Neutrophil (primary cell): Measurements from ENCODE around the gene PIK3CD.

ENCODE experiments used
- H3K27ac ChIP-seq: fragments of 200-600 bp; sonication (generic); 2 replicates; pipeline ENCODE4 v1.5.1; 2016; ENCODE audit warnings: mild to moderate bottlenecking, moderate library complexity
- H3K27me3 ChIP-seq: fragments of 200-600 bp; sonication (generic); 2 replicates; pipeline ENCODE4 v1.6.0; 2016; ENCODE audit warnings: mild to moderate bottlenecking
- H3K36me3 ChIP-seq: fragments of 200-600 bp; sonication (generic); 2 replicates; pipeline ENCODE4 v1.5.1; 2017
- H3K4me1 ChIP-seq, 2 experiments: fragments of 200-600 bp in 1 of 2; sonication (generic) in 1 of 2; 1 replicate in 1 of 2; 2 replicates in 1 of 2; pipeline versions ENCODE4 v1.5.1 to v1.6.1; 2013 to 2016; ENCODE audit warnings: low read depth in 1 of 2, low read length in 1 of 2, mild to moderate bottlenecking in 1 of 2, moderate library complexity in 1 of 2; ENCODE audit not compliant: control insufficient read depth in 1 of 2, insufficient read depth in 1 of 2
- H3K4me3 ChIP-seq, 2 experiments: fragments of 200-600 bp in 1 of 2; sonication (generic) in 1 of 2; 1 replicate in 1 of 2; 2 replicates in 1 of 2; pipeline ENCODE4 v1.5.1; 2013 to 2016; ENCODE audit warnings: low read depth in 1 of 2, low read length in 1 of 2, mild to moderate bottlenecking in 1 of 2, moderate library complexity in 1 of 2
- H3K9me3 ChIP-seq: fragments of 200-600 bp; sonication (generic); 2 replicates; pipeline ENCODE4 v1.5.1; 2016
- TF ChIP-seq, protein P1 (sequence below): fragments of 200-600 bp; sonication (generic); IDR thresholded peaks from 2 replicates; pipeline ENCODE4 v1.5.1; 2016; ENCODE audit warnings: antibody characterized with exemption

The PIK3CD gene

DNA sequence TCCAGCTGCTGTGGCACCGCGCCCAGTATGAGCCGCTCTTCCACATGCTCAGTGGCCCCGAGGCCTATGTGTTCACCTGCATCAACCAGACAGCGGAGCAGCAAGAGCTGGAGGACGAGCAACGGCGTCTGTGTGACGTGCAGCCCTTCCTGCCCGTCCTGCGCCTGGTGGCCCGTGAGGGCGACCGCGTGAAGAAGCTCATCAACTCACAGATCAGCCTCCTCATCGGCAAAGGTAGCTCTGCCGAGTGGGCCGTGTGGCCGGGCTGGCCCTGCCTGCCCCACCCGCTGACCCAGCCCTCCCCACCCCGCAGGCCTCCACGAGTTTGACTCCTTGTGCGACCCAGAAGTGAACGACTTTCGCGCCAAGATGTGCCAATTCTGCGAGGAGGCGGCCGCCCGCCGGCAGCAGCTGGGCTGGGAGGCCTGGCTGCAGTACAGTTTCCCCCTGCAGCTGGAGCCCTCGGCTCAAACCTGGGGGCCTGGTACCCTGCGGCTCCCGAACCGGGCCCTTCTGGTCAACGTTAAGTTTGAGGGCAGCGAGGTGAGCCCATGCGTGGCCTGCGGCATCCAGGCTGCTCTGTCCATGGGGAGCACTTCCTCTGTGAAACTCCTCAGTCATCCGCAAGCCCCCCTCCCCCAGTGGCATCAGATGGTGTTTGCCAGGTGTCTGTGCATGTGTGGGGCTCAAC is 64.2 kb downstream of the PIK3CD start:
- Histone ChIP-seq H3K4me3 (no peak overlapping the region), H3K27me3 (no peaks in the 10 kb centered on the region), H3K9me3 (no peaks in the 10 kb centered on the region), H3K4me1 (peaks cover 6 to 19% of the 10 kb centered on the region in 2 experiments), H3K27ac (no peak overlapping the region), H3K36me3 (peaks cover 100% of the 10 kb centered on the region)
- TF ChIP-seq, protein P1, sequence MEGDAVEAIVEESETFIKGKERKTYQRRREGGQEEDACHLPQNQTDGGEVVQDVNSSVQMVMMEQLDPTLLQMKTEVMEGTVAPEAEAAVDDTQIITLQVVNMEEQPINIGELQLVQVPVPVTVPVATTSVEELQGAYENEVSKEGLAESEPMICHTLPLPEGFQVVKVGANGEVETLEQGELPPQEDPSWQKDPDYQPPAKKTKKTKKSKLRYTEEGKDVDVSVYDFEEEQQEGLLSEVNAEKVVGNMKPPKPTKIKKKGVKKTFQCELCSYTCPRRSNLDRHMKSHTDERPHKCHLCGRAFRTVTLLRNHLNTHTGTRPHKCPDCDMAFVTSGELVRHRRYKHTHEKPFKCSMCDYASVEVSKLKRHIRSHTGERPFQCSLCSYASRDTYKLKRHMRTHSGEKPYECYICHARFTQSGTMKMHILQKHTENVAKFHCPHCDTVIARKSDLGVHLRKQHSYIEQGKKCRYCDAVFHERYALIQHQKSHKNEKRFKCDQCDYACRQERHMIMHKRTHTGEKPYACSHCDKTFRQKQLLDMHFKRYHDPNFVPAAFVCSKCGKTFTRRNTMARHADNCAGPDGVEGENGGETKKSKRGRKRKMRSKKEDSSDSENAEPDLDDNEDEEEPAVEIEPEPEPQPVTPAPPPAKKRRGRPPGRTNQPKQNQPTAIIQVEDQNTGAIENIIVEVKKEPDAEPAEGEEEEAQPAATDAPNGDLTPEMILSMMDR, result no peak

DNA sequence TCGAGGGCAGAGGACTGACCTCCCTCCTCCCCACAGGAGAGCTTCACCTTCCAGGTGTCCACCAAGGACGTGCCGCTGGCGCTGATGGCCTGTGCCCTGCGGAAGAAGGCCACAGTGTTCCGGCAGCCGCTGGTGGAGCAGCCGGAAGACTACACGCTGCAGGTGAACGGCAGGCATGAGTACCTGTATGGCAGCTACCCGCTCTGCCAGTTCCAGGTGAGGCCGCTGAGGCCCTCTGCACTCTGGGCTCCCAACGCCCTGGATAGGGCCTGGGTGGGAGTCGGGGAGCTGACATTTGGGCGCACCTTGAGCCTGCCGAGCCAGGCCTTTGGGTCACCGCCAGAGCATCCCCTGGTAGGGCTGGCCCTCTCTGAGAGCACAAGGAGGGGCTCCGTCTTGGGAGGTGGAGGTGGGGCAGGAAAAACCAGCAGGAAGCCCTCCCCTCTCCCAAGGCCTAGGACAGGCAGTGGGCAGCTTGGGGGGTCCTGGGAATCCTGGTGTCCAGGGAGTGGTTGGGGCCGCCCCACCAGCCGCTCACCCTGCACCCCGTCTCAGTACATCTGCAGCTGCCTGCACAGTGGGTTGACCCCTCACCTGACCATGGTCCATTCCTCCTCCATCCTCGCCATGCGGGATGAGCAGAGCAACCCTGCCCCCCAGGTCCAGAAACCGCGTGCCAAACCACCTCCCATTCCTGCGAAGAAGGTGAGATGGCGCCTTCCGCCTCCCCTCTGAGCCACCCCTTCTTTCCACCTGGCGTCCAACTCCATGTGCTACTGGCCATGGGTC is 65.1 kb downstream of the PIK3CD start:
- H3K27ac ChIP-seq, result peak overlapping the region; percentile 81

DNA sequence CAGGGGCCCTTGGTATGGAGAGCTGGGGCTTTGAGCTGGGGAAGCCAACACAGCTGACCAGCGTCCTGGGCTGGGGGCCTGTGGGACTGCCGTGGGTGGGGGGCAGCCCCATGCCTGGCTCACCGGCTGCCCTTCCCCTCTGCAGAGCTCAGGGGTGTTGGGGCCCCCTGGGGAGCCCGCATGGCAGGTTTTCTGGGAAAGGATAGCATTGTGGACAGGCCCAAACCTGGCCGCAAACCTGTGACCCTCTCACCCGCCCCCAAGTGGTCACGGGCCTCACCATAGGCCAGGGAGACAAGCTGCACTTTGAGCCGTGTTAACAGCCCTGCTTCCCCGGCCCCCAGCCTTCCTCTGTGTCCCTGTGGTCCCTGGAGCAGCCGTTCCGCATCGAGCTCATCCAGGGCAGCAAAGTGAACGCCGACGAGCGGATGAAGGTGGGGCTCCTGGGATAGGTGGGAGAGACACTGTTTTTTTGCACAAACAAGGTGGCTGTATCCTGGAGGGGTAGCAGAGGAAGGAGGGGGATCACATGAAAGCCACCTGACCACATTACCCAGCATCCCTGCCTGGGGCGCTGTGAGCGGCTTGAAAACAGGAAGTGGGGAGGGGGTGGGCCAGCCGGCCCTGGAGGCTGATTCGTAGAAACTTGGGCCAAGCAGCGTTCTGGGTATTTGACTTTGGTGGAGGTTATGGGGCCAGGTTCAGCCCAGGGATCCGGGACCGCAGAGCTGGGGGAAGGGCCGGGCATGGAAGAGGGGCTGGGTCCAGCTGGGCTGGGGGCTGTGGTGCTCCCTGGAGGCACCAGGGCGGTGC is 65.9 kb downstream of the PIK3CD start:
- H3K9me3 ChIP-seq, result peaks cover 6% of the 10 kb centered on the region
- H3K4me3 ChIP-seq, result no peak overlapping the region
- peaks cover 100% of the 10 kb centered on the region for H3K36me3 ChIP-seq
- peak overlapping the region; percentile 81 for H3K27ac ChIP-seq
- TF ChIP-seq, protein P1, result no peak
- H3K27me3 ChIP-seq, result no peaks in the 10 kb centered on the region
- H3K4me1 ChIP-seq, result peaks cover 6 to 19% of the 10 kb centered on the region in 2 experiments

More for the DNA sequence above, 65.1 kb downstream of the PIK3CD start:
- Histone ChIP-seq H3K4me1 (peaks cover 6 to 19% of the 10 kb centered on the region in 2 experiments), H3K9me3 (no peaks in the 10 kb centered on the region), H3K36me3 (peaks cover 100% of the 10 kb centered on the region), H3K27me3 (no peaks in the 10 kb centered on the region), H3K4me3 (no peak overlapping the region)
- TF ChIP-seq, protein P1, result no peak

DNA sequence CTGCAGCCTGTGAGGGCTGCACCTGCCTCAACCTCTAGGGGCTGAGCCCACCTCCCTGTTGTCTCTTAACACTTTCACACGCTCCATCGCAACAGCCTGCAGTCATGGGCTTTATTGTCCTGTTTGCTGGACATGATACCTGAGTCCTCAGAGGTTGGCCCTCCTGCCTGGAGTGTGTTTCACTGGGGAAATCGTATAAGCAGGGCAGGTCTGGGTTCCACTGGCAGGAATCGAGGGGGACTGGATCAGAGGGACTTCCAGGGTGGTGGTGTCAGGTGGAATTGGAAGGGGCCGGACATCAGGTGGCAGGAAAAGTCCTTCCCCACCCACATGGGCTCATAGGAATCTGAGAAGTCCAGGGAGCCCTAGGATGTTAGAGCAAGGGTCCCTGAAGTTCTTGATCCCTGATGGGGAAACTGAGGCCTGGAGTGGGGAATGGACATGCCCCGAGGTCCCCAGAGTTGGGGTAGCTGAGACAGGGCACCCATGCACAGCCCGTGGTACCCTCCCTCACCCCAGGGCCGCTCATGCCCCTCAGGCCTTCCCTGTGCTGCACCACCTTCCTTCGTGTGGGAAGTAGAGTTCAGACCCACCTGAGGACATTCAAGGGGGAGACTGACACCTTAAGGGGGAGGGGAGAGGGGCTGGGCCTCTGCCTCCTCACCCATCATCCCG is 66.6 kb downstream of the PIK3CD start:
- H3K36me3 ChIP-seq, result peaks cover 100% of the 10 kb centered on the region

More for the DNA sequence above, 66.6 kb downstream of the PIK3CD start:
- TF ChIP-seq, protein P1, result no peak
- Histone ChIP-seq H3K27ac (peak overlapping the region; percentile 81), H3K9me3 (peaks cover 11% of the 10 kb centered on the region), H3K4me1 (peaks cover 6 to 19% of the 10 kb centered on the region in 2 experiments), H3K4me3 (no peak overlapping the region), H3K27me3 (no peaks in the 10 kb centered on the region)
